GM19023 (cell line): ENCODE data around the gene C5orf58.
"Not testable (repeated sequence)": the region's sequence is repeated elsewhere in the genome, so short reads cannot be mapped to it uniquely, and the experiment has no call there.

Experiments
- ATAC-seq: cut with Tn5 transposase; IDR thresholded peaks from one replicate; pipeline ENCODE4 v1.9.1; 2021; ENCODE audit warnings: mild to moderate bottlenecking, moderate library complexity; ENCODE audit not compliant: unreplicated experiment

Gene C5orf58

DNA sequence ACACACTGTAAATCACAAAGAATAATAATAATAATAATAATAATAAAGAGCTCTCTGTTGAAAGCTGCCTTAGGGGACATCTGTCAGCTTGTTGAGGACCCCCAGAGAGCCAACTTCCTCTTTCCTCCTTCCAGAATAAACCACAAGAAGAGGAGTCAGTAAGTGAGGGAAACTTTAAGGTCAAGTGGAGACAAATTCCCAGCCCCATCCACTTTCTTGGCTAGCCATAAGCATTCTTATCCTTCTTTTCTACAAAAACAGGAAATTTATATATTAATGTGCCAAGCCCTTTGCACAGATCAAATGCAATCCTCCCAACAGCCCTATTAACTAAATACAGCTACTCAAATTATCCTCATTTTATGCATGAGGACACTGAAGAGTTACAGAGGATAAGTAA is 9.4 kb upstream of the C5orf58 start:
- no peak for ATAC-seq

DNA sequence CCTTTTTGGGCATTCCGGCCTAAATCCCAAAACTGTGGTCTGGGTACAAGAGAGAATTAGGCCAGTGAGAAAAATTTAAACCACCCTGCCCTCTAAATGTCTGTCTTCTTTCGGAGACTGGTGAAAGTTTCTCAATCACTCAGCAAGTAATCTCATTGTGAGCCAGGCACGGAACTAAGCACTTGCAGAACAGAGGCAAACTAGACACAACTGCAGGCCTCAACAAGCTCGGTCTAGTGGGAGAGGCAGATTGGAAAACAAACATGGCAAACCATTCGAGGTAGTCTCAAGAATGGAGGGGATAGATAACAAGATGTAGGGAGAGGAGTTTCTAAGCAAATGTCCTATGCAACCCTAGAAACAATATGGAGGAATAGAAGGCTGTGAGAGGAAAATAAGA is 8.9 kb upstream of the C5orf58 start:
- no peak for ATAC-seq

DNA sequence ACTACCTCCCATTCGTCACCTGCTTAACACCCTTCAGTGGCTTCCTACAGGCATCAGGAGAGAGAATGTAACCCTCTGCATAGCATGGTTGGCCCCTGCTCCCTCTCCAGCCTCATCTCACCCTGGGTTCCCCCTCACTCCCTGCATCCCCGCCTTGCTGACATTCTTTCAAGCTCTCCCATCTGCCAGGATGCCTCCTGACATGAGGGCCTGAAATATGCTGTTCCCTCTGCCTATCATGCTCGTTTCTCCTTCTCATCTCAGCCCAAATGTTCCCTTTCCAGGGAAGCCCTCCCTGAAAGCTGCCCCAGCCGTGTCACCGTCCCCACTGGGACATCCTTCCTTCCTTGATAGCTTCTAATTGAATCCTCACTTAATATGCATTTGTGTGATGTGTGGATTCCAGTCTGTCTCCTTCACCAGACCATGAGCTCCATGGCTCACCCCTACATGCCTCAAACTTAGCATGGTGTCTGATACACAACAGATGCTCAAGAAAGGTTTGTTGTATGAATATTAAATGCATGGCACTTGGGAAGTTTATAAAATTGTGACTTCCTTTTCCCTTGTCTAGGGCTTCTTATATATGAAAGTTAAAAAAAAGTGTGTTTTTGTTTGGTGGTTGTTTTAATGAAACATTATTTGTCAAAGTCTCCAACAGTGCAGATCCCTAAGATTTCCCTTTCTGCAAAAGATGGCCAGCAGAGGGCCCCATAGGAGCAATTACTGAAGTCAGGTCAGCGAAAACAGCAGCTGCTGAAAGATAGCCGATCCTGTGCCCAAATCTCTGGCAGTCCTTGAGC is 7.3 kb upstream of the C5orf58 start:
- ATAC-seq = no peak

DNA sequence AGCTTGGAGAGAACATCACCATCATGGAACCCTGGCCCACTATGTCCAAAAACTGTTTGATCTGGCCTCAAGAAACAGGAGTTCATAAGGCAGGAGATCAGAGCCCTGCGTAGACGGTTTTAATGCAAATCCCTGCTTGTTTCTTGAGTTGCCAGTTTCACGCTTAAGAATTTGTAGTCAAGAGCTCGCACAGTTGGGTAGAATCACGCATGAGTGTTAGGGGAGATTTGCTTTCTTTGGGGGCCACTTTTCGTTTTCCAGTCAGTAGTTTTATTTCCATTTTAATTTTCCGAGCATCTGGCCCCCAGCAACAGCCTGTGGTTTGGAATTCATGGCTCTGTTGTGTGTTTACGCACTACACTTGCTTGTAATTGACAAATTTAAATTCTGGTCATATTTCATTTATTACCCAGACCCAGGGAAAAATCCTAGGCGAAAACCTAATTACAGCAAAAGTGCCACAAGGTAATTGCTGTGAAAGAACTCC is 6.6 kb upstream of the C5orf58 start:
- ATAC-seq = no peak

DNA sequence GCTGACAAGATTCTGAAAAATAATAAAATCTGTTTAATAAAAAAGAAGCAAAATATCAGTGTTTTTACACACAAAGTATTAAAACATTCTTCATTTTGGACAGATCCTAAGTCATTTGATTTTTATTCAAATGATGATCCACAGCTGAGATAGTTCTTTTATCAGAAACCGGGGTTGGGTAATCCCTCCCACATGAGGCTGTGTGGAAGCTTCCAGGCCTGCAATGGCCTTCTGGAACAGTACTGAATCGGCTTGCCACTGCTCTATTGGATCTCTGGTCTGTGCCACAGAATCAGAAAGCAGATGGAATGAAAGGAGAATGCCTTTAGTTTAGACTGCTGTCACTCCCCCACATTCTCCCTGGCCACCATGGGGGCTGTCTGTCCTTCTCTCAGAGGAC is 6.1 kb upstream of the C5orf58 start:
- no peak for ATAC-seq

DNA sequence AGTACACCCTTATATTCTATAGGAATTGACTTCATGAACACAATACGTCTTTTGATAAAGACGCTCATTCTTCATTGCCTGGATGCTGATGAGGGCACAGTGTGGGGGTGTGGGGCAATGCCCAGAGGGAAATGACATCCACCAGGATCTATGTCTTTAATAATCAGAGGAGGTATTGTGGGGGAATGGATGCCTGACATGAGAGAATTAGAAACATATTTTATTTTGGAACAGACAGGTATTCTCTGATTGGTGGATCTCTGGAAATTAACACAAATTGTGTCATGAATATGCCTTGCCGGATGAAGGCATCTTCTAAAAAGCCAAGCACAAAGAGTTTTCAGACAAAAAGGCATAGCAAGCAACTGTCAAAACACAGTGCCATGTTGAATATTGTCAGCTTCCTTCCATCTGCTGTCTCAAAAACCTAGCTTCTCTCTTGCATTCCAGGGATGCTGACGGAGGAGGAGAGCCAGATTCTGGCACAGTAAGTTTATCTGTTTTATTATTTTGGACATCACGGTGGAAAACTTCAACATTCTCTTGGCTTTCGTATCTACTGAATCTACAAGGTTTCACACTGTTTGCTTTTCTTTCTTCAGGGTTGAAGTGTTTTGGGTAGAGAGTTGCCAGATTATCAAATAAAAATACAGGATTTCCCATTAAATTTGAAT is 3.9 kb upstream of the C5orf58 start:
- ATAC-seq = no peak

DNA sequence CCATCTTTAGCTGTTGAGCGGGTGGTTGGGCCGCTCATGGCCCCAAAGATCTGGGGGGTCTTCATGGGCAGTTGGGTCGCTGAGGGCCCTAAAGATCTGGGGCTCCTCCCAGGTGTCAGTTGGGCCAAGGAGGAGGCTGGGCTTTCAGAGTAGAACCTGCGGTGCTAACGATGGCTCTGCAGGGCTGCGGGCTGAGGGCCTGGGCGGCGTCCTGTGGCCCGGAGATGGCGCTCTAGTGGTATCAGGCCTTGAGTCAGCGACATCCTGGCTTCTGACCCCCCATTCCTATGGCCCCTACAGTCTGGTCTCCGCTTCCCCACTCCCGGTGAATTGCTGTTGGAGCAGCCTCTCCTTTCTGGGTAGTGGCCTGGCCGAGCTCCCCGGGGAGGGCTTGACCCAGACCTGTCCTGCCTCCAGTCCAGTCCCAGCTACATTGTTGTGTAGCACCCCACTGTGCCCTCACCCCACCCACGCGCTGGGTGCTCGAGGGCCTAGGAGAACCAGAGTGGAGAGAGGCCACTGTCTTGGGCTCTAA is 640 bp downstream of the C5orf58 start:
- no peak for ATAC-seq

DNA sequence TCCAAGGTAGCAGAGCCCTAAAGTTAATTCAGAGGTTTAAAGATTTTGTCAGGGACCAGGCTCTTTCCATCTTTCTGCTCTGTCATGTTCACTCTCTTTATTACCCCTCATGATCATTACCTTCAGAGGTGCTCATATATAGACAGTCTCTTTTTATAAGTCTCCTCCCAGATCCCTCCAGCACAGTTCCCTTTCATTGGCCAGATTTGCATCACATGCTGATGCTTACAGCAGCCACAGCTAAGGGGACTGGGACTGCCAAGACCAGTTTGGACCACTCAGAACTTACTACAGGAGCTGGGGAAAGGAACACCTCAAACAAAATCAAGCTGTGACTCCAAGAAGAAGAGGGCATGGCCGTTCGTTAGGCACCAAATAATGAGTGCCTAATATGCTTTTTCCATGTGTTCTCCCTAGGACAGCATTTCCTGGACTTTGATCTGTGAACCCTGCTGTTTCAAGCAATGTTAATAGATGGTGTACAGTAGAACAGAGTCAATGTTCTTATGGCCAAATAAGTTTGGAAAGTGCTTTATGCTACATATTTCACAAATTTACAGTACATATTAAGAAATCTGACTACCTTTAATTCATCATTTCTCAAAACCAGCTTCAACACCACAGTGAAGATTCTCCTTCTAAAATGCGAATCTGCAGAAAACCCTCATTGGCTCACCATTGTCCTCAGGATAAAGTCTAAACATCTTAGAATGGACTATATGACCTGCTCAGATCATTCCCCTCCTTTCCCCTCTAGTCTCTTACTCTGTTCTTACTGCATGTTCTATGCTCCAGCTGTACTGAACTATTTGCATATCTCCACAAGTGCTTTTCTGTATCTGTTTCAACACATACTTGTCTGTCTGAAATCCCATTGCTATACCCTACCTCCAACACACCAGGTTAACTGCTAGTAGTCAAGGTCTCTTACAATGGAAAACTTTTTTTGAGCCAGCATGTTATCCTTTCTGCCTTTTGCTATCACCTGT is 3.4 kb downstream of the C5orf58 start:
- ATAC-seq = peak; percentile 80

DNA sequence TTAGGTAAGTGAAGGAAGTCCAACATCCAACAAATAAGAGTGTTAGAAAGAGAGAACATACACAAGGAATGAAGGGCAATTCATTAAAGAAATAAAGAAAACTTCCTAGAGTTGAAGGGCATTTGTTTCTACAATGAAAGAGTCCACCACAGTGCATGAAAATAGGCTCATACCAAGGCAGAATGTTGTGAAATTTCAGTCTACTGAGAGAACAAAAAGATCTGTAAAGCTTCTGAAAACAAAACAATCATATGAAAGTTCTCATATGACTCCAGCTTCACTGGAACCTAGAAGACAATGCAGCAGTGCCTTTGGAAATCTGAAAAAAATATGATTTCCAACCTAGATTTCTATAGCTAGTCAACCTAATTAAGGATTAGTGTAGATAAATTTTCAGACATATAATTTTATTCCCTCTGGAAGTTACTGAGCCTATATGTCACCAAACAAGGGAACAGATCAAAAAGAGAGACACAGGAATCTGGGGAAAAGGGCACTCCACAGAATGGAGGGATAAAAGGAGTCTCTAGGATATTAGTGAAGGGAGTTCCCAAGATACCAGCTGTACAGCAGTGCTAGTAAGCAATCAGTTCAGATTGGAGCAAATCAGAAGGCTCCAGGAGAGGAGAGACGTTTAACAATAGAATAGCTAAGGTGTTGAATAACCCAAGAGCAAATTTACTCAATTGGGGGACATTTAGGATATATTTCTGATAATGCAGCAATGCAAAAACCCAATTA is 5.8 kb downstream of the C5orf58 start:
- ATAC-seq = no peak

DNA sequence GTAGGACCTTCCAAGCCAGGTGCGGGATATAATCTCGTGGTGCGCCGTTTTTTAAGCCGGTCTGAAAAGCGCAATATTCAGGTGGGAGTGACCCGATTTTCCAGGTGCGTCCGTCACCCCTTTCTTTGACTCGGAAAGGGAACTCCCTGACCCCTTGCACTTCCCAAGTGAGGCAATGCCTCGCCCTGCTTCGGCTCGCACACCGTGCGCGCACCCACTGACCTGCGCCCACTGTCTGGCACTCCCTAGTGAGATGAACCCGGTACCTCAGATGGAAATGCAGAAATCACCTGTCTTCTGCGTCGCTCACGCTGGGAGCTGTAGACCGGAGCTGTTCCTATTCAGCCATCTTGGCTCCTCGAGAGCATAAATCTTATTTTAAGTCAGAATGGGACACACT is 12.7 kb downstream of the C5orf58 start:
- not testable (repeated sequence) for ATAC-seq

DNA sequence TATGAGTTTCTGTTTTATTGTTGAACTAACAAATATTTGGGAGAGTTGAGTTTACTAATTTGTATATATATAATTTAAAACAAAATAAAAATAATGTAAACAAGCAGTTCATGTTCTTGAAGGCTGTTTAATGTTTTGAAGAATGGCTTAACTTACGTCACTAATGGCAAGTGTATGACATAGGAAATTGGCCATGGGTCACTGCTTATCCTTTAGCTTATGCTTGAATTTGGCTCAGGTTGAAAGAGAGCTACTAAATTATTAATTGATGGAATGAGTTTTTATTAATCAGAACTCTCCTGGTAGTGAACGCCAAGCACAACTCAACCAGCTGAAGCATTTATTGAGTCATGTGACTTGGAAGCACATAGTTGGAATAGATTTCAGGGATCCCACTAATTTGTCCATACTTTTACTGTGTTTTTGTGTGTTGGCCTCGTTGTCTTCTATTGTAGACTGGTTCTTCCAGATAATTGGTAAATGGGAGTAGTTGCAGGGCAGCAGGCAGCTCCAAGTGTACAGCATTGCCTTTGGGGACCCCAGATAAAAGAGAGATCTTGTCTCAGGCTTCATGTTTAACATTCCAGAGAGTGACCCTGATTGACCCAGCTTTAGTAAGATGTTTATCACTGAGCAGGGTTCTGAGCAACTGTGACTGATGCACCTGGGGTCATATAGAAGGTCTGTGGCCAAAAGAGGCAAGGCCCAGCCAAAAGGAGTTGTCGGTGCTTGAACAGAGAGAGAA is 13.5 kb downstream of the C5orf58 start:
- ATAC-seq = no peak

DNA sequence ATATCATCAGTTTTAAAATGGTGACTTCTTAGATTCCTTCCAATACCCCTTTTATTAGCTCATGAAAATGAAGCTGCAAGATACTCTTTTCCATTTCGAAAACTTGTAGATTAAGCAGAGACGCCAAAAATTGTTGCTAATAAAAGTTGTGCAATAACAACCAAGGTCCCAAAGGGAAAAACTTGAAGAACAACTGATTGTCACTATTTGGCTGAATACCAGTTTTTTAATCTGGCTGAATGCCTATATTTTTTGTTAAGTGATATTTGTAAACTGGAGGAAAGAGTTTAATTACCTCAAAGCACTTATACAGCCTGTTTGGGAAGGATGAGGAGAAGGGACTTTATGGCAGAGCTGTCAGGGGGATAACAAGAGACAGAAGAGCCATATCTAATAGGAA is 14.6 kb downstream of the C5orf58 start:
- no peak for ATAC-seq

DNA sequence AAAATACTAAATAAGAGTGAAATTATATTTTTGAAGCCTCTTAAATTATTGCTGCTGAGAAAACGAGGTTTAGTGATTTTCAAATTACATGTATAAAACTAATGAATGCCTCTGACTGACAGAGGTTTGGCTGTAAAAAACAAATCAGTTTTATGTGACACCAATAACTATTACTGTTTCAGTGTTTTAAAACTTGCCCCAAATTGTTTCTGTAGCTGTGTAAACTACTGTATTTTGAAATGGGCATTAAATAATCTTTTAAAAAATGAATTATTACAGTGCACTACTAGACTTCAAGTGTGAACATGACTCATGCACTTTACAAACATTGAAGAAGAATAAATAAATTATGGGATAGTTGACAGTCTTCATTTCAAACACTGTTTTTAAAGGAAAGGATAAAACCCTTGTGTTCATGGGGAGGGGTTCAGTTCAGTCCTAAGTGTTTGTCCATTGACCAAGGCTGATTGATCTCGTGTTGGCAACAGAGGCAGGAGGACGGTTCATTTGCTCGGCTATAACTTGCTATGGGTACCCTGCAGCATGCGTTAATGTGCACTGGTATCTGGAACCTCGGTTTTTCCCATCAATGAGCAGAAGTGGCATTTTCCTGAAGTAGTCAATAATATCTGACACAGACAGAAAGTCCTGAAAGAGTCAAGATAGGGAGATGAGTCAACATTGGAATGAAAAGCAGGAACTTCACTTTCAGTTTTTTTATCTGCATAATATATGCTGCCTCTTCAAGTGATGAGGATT is 15.6 kb downstream of the C5orf58 start:
- ATAC-seq = no peak

DNA sequence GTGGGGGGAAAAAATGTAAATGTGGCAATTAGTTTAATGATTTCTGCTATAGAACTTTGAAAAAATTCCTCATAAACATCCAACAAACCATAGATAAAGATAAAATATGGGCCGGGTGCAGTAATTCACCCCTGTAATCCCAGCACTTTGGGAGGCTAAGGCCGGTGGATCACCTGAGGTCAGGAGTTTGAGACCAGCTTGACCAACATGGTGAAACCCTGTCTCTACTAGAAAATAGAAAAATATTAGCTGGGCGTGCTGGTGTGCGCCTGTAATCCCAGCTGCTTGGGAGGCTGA is 16.1 kb downstream of the C5orf58 start:
- not testable (repeated sequence) for ATAC-seq

DNA sequence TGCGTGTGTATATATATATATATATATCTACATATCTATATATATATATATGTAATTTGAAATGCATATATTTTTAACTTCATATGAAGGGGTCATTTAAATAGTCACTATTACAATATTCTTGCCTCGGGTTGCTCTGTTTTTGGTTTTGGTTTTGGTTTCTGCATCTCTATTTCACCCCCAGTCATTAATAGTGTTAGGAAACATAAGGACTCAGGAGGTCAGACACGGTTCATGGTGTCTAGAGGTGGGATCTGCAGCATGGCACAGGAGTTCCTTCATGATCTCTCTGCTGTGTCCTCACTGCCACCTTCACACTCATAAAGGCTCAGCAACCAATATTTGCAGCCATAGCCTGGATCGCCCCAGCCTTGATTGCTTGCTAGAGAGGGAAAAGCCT is 16.6 kb downstream of the C5orf58 start:
- ATAC-seq = no peak

DNA sequence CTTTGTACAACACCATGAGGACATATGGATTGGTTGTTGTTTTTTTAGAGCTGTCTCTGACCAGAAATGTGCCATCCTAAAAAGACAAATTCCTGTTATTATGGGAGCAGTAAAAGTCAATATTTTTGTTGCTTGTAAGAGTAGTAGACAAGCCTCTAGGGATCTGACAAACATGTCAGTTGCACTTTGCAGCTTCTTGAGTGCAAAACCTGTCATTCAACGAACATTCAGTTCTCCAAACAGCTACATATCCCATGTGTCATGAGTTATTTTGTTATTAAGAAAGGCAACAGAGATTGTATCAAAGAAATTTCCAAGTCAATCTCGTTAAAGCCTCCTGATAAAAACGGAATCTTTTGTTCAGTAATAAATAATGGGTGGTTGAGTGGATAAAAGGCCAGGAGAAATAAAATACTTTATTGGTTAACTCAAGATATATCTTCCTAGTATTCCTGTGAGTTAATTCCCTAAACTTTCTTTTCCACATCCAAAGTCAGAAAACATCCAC is 18.1 kb downstream of the C5orf58 start:
- no peak for ATAC-seq

DNA sequence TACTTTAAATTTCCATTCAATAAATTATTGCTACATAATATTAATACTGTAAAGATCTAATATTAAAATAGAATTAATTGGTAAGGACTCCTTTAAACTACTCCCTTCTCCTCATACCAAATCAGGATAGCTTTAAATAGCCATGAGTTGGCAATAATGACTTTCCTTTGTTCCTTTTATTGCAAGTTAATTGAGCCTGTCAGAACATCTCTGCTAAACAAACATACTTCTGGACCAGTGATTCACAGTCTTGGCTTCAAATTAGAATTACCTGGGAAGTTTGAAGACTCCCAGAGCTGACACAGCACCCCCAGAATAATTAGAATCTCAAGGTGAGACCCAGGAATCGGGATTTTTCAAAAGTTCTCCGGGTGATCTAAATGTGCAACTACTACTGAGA is 18.7 kb downstream of the C5orf58 start:
- no peak for ATAC-seq

DNA sequence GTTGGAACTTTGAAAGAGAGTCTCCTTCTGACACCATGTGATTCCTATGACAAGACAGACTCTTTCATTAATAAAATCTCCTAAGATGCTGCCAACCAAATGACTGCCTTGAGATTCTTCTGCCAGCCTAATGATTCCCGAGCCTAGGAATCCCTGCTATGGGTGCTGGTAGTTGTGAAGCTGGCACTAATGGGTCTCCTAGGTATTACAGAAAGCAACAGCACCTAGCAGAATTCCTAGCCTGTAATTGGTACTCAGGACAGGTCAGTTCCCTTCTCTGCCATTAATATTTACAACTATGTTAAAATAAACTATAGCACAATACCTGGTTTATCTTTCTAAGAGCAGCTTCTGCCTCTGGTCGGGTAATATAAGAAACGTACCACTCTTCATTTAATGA is 19.3 kb downstream of the C5orf58 start:
- no peak for ATAC-seq
